GM18907 (cell line): Measurements from ENCODE around the gene DGKK.

Experiments
- ATAC-seq: cut with Tn5 transposase; IDR thresholded peaks from one replicate; pipeline ENCODE4 v1.9.1; 2021; ENCODE audit warnings: mild to moderate bottlenecking, moderate library complexity; ENCODE audit not compliant: unreplicated experiment

DGKK gene, protein sequence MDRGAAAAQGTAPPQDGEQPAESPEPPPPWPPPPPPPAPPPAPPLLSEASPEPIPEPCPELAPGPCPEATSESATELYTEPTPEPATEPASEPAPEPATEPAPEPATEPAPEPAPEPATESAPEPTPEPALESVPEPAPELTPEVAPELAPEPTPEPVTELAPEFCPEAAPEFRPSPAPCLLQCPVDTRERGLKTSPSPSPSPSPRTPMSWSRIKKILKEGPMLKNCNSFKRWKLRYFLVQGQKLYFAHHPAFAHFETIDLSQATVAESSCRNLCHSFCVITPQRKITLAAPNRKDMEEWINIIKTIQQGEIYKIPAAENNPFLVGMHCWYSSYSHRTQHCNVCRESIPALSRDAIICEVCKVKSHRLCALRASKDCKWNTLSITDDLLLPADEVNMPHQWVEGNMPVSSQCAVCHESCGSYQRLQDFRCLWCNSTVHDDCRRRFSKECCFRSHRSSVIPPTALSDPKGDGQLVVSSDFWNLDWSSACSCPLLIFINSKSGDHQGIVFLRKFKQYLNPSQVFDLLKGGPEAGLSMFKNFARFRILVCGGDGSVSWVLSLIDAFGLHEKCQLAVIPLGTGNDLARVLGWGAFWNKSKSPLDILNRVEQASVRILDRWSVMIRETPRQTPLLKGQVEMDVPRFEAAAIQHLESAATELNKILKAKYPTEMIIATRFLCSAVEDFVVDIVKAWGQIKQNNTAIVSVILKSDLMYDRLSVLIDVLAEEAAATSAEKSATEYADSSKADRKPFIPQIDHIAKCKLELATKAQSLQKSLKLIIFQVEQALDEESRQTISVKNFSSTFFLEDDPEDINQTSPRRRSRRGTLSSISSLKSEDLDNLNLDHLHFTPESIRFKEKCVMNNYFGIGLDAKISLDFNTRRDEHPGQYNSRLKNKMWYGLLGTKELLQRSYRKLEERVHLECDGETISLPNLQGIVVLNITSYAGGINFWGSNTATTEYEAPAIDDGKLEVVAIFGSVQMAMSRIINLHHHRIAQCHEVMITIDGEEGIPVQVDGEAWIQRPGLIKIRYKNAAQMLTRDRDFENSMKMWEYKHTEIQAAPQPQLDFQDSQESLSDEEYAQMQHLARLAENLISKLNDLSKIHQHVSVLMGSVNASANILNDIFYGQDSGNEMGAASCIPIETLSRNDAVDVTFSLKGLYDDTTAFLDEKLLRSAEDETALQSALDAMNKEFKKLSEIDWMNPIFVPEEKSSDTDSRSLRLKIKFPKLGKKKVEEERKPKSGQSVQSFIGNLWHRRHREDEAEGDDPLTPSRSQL

DNA sequence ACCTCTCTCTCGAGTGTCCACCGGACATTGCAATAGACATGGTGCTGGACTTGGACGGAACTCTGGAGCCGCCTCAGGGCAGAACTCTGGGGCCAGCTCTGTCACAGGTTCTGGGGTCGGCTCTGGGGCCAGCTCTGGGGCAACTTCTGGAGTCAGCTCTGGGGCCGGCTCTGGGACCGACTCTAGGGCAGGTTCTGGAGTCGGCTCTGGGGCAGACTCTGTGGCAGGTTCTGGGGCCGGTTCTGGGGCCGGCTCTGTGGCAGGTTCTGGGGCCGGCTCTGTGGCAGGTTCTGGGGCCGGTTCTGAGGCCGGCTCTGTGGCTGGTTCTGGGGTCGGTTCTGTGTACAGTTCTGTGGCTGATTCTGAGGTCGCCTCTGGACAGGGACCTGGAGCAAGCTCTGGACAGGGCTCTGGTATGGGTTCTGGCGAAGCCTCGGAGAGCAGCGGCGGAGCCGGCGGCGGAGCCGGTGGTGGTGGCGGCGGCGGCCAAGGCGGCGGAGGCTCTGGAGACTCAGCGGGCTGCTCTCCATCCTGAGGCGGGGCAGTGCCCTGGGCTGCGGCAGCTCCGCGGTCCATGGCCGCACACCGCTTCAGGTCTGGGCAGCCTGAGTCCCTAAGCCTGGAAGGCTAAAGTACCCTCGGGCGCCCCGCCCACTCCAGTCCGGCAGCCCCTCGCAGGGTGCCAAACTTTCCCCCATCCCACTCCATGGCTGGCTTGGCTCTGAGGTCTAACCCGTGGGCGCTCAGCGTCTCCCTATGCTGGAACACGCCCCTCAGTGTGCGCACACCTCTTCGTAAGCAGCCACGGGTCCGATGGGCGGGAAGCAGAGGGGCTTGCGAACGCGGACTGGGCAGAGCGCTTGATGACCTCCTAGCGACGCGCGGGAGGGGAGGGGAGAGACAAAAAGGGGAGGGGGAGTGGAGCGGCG, at the start of gene DGKK:
DGKK (minus strand) TSS at position 723 of the 929 bp plus-strand sequence; CDS start at position 576, 147 bp downstream.
- no peak for ATAC-seq

DNA sequence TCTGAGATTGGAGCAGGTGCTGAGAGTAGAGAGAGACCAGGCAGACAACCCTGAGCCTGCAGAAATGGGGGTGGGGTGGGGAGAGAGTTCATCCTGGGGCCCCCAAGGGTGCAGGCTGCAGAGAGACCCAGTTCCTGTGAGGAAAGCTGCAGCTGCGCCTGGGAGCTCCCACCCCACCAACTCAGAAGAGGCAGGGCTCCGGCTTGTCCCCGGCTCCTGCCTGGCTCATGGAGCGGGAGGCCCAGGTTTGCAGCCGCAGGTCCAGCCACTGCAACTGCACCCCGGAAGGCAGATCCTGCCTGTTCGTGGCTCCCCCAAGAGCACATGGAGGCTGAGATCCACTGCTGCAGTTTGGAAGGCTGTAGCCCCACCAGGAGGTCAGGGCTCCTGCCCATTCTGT, 44.2 kb upstream of the DGKK start:
- ATAC-seq = no peak

DNA sequence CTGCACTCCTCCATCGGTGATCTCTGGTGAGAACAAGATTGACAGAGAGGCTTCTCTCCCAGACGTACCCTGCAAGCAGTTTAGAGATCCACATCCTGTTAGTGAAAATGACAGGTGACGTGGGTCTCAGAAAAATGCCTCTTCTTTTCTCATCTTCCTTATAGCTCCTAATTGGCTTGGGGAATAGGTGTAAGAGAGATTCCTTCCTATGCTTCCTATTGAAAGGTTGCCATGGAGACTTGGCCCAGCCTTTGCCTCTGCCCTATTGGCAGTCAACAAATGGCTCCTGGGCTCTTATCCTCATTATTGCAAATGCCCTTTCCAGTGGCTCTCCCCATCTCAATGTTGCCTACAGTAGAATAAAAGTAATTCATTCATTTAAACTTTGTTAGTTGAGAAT, 26.5 kb upstream of the DGKK start:
- ATAC-seq = no peak

DNA sequence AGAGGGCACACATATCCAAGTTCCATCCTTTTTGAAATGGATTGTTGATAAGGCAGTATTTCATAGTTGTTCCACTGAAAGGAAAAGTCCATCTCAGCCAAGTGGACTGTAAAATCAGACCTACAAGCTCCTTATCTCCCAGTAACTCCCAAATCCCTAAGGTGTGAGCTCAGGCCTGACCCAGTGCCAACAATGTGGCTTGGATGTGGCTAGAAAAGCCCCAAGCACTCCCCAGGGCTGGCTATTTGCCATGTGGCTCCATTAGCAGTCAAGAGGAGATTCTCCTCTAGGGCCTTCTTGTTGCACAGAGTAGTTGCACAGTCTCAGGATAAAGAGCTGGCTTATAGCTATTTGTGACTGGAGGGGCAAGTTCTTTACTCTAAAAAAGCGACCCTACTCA, 25.0 kb upstream of the DGKK start:
- ATAC-seq = no peak

DNA sequence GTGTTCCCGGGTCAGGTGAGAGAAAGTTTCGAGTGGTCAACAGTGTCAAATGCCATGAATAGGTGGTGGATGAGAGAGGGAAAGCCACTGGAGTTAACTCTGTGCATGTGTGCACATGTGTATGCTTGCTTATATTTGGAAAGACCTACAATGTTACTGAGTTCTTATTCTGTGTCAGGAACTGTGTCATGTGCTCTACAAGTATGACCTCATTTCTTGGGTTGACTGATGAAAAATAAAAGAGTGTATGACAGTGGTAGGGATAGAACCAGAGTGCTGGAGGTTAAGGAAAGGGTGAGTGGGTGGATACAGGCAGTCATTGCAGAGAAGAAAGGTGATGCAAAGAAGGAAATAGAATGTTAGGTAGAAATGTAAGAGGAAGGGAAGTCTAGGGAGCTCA, 22.1 kb upstream of the DGKK start:
- no peak for ATAC-seq

DNA sequence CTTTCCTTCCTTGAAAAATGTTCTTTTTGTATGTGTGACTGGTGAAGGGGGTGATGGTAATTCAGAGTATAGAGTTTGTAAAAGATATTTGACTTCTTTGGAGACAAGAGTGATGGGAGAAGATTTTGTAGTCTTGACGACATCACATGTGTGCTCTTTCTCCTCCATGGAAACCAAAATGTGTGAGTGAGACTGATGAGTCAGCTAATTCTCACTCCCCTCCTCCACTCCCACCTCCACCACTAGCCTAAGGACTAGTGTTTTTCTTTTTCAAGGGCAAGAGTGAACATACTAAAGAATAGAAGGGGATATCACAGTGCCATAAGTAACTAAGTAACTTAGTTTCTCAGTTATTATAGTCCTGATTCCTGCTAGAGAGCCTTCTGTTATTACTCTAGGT, 14.0 kb upstream of the DGKK start:
- ATAC-seq = no peak

DNA sequence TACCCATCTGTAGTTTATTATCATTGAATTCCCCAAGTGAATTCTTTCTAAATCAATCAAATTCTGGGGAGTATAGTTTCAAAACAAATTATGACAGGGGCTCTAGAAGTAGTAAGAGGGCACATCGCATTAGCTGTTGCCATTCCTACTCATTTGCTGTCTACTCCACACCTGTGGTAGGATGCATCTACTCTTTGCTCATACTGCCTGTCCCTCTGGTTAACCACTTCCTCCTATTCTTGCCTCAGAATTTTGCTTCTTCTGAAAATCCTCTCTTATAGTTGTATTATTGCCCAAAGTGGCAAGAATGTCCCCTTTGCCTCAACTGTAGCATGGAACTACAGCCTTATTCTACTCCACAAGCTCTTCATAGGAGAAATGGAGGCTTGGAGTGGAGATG, 12.7 kb upstream of the DGKK start:
- ATAC-seq = no peak

DNA sequence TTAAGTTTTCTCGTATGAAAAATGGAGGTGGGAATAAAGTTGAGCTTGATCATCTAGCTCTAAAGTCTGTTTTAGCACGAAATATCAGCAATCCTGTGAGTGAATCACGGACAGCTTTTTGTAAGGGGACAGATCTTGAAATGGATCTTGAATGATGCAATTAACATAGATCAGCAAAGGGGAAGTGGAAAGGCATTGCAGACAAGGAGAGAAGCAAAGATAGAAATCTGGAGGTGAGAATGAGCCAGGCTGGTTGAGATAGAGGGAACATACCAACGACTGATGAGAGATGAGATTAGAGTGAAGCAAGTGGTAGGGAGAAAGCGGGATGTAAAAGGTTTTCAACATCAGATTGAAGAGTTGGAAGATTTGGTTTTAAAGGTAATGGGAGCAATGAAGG, 4.6 kb upstream of the DGKK start:
- no peak for ATAC-seq

DNA sequence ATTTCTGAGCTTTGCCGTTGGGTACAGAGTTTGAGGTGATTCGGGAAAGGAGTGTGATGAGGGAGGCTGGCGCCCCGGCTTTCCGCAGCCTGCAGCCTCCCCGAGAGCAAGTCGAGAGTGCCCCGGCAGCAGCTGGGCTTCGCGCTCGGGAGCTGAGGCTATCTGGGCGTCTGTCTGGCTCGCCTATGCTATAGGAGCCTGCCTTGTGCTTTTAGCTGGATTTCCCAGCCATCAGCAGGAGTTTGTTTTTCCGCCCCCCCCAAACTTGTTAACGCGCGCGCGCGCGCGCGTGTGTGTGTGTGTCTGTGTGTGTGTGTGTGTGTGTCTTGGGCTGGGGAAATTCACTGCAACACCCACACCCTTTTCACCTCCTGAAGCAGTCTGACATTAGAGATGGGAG, 765 bp upstream of the DGKK start:
- ATAC-seq = no peak

DNA sequence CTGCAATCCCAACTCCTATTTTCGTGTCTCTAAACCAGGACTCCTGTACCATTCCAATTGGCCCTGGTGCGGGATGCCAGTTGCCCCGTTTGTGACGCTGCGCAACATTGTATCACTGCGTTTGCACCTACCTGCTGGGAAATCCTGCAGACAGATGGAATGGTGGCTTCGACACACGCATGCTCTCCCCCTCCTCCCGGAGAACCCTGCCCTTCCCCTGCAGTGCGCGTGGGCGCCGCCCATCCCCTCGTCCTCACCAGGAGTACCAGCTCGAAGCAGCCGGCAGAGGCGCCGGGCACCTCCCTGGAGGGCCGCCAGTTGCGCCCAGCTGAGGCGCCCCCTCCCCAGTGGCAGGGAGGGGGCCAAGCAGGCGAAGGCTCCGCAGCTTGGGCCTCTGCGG, 1.4 kb downstream of the DGKK start:
- ATAC-seq = no peak

DNA sequence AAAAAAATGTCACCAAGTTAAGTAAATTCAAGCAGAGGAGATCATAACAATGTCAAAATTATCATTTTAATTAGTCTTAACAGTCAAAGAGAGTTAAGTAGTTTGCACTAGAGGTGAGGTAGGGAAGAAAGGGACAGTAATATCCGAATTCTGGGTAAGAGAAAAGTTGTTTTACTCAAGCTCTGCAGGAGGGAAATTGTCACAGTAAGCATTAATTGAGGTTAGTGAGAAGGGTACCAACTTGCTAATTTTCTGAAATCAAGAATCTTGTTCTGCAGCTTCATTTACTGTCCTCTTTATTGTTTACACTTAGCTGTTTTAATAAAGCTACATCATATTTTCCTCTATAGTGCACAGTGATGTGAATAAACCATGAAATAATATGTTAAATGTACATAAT, 11.0 kb downstream of the DGKK start:
- no peak for ATAC-seq

DNA sequence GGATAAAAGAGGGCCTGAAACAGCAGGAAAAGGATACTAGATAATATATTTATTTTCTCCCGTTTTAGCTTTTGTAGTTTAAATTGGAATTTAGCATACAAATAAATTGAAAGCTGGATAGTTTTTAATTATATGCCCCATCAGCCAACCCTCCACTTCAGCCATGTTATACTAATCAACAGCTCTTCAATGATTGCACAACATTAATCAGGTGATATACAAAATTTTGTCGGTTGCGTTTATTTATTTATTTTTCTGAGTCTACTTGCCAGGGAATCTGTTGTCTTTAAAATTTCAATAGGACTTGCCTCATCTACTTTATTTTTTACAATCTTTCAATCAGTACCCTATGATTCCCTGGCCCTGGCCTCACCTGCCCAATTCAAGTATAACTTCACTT, 12.1 kb downstream of the DGKK start:
- no peak for ATAC-seq

DNA sequence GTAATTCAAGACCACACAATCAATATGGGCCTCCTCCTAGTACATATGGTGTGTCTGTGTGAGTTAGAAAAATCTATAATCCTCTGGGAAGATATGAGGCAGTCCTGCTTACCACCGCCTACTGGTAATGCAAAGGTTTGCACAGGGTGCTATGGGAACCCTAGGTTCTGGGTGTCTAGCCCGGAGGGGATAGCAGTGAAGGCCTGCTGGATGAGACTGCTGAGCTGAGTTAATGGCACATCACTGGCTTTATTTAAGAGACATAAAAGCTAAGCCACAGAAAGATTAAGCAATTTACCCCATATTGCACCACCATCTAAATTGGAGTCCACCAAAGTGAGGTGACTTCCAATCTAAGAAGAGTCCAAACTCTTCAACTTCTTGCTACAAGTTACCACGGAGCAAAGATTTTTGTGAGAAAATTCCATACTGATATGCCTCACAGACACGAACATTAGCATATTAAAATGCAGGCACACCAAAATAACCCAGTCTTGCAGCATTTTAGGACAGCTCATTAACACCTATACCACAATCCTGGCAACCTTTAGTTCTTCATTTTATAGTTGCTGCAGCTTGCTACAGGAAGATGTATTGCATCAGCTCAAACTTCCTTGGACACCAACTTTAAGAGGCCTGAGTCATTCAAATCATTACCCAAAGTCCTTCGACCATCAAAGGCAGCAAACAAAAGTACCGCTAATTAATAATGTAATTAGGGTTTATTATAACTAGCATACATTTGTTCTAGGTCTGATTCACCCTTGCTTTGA, 13.7 kb downstream of the DGKK start:
- no peak for ATAC-seq

DNA sequence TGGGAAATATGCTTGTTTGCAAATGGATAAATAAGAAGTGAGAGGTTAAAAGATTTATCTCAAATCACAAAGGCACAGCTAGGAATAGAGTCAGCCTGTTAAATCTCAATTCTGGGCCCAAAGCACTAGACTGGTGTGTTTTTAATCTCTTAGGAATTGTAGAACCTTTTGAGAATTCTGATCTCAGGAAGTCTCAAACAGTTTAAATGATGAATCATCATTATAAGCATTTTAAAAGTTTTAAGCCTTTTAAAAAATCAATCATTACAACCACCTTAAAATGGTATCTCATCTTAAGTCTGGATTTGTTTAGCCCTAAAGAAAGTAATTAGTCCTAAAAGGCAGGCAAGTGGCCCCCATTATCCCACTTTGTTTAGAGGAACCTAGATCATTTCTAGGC, 17.8 kb downstream of the DGKK start:
- no peak for ATAC-seq

DNA sequence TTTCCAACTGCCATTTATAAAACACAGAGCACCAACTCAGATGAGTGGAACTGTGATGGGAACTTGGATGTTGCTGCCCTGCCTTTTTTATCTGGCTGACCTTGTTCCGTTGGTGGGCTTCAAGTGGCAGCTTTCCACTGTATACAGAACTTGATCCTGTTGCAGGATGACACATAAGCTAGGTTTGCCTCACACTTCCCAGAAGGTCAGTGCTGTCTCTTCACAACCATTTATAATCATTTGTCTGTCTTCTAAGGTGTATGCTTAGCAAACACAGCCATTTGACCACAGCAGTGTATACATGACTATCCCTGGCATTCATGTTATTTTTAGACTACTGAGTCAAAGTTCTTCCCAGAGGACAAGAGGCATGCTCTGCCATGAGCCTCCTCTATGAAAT, 20.3 kb downstream of the DGKK start:
- no peak for ATAC-seq

DNA sequence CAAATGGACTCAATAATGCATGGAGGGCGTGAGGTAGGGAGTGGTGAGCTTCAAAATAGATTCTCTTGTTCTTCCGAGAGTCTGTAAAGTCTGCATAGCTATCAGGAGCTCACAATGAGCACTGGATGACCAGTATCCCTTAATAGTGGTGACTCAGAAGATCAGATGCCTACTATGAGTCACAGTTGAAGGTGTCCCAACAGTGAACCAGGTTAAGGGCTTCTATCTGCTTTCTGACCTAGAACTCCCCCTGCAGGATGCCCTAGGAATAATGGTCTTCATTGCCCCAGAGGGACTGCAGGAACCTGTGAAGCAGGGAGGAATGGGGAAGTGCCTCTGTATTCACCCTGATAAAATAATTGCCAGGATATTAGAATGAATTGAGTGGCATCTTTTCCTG, 22.1 kb downstream of the DGKK start:
- no peak for ATAC-seq

DNA sequence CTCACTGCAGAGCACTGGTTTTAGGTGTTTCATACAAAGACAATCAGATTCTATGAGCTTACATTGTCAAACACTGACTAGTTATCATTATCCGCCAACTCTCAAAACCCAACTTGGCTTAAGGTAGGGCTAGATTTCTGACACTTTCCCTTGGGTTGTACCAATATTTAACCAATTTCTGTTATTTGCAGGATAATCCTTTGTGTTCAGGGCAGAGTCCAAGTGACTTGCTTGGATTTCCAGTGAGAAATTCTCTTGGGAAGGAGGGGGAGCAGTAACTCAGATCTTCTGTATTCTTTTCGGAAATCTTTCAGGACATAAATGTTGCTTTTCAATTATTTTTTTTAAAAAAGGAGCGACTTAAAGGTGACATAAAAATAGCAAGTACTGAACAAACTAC, 23.1 kb downstream of the DGKK start:
- no peak for ATAC-seq

DNA sequence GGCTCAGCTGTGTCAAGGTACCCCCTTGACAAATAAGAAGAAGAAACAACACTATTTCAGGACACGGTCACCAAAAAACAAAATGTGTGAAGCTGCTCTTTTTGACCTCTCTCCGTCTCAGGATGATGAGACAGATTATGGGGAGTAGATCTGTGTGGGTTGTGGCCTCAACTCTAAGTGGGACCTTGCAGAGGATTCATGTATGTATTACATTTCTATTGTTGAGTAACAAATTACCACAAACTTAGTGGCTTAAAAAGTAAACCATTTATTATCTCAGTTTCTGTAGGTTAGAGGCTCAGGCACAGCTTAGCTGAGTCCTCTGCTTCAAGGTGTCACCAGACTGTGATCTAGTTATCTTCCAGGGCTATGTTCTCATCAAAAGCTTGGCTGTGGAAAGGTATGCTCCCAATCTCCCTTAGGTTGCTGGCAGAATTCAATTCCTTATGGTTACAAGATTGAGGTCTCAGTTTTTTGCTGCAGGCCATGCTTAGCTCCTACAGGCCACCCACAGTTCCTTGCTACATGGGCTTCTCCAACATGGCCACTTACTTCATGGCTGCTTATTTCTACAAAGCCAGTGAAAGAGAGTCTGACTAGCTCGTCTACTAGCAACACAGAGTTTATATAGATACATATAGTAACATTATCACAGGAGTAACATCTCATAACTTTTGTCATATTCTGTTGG, 28.1 kb downstream of the DGKK start:
- ATAC-seq = peak; percentile 83

DNA sequence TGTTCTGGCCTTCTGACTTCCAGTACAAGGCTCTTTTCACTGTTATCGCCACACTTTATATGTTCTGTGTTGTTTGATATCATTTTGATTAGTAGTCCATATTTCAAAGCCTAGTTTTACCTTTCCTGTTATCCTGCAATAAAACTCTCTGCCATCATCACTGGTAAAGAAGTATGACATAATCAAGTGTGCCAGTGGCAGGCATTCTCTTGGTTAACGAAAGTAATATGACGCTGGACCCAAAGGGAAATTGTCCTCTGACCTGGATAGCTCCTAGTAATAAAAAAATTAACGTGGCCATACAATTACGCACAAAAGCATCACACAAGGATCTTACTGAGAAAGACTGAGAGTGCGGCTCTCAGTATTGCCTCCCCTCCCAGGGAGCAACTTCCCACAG, 33.8 kb downstream of the DGKK start:
- ATAC-seq = no peak
